GM23338 (cell line): ENCODE measurements around the gene HCN2. TPM values are rescaled to one million over a fixed set of nuclear protein-coding genes. Genes with fewer than 3 reads are reported as not detected.

Source experiments
- ATAC-seq: fragments of 200-7000 bp; cut with Tn5 transposase; 3 replicates; pipeline ENCODE4 v1.9.1; 2020
- DNase-seq: peaks from one replicate; pipeline ENCODE4 v3.0.0-alpha.2; 2015; ENCODE audit warnings: low spot score
- H2AFZ ChIP-seq: fragments of 200-600 bp; sonication (generic); 2 replicates; pipeline ENCODE4 v1.8.0; 2016; ENCODE audit warnings: antibody characterized with exemption, mild to moderate bottlenecking, moderate library complexity
- H3F3A ChIP-seq: fragments of 200-600 bp; sonication (generic); replicated peaks from 2 replicates; pipeline ENCODE4 v1.8.0; 2017; ENCODE audit warnings: antibody characterized with exemption, mixed run types, low read depth
- H3K27ac ChIP-seq: fragments of 200-600 bp; sonication (generic); 2 replicates; pipeline ENCODE4 v1.6.1; 2016; ENCODE audit warnings: low read depth
- H3K27me3 ChIP-seq: fragments of 200-600 bp; sonication (generic); 2 replicates; pipeline ENCODE4 v1.8.0; 2016; ENCODE audit warnings: mild to moderate bottlenecking, mixed run types, moderate library complexity; ENCODE audit not compliant: insufficient read depth
- H3K36me3 ChIP-seq: fragments of 200-600 bp; sonication (generic); 2 replicates; pipeline ENCODE4 v1.8.0; 2016; ENCODE audit warnings: mild to moderate bottlenecking; ENCODE audit not compliant: insufficient read depth
- H3K4me1 ChIP-seq: fragments of 200-600 bp; sonication (generic); 2 replicates; pipeline ENCODE4 v1.8.0; 2016; ENCODE audit warnings: mild to moderate bottlenecking, moderate library complexity; ENCODE audit not compliant: insufficient read depth
- H3K4me2 ChIP-seq: fragments of 200-600 bp; sonication (generic); 2 replicates; pipeline ENCODE4 v1.7.1; 2017; ENCODE audit warnings: mixed run types
- H3K4me3 ChIP-seq: fragments of 200-600 bp; sonication (generic); 2 replicates; pipeline ENCODE4 v1.6.1; 2016; ENCODE audit warnings: mixed run types
- H3K79me2 ChIP-seq: fragments of 200-600 bp; sonication (generic); replicated peaks from 2 replicates; pipeline ENCODE4 v1.8.0; 2017; ENCODE audit warnings: mild to moderate bottlenecking; ENCODE audit not compliant: insufficient read depth
- H3K9me2 ChIP-seq: fragments of 200-600 bp; sonication (generic); 2 replicates; pipeline ENCODE4 v1.8.0; 2017; ENCODE audit not compliant: insufficient read depth
- H4K20me1 ChIP-seq: fragments of 200-600 bp; sonication (generic); replicated peaks from 2 replicates; pipeline ENCODE4 v1.8.0; 2017; ENCODE audit warnings: mild to moderate bottlenecking; ENCODE audit not compliant: insufficient read depth
- H3K27ac Mint-ChIP-seq: 2 replicates; pipeline ENCODE4 v1.8.0; 2020; ENCODE audit warnings: inconsistent platforms, mild to moderate bottlenecking, moderate library complexity, mixed read lengths
- H3K27me3 Mint-ChIP-seq: 3 replicates; pipeline ENCODE4 v1.8.0; 2022; ENCODE audit warnings: low read depth, mild to moderate bottlenecking, moderate library complexity, mixed read lengths, inconsistent platforms; ENCODE audit not compliant: insufficient read depth, poor library complexity
- H3K36me3 Mint-ChIP-seq: 3 replicates; pipeline ENCODE4 v1.8.0; 2021; ENCODE audit warnings: low read depth, mild to moderate bottlenecking, inconsistent platforms, moderate library complexity, mixed read lengths
- H3K4me1 Mint-ChIP-seq: 3 replicates; pipeline ENCODE4 v1.8.0; 2020; ENCODE audit warnings: mild to moderate bottlenecking, inconsistent platforms, mixed read lengths
- H3K4me3 Mint-ChIP-seq: 3 replicates; pipeline ENCODE4 v1.8.0; 2021; ENCODE audit warnings: moderate library complexity, mild to moderate bottlenecking, inconsistent platforms, mixed read lengths
- H3K9me3 Mint-ChIP-seq: 3 replicates; pipeline ENCODE4 v1.8.0; 2020; ENCODE audit warnings: moderate library complexity, mild to moderate bottlenecking, inconsistent platforms, mixed read lengths
- CREB1 ChIP-seq: fragments of 250-450 bp; sonication (Bioruptor Pico); IDR thresholded peaks from 2 replicates; pipeline ENCODE4 v1.5.0; 2020; ENCODE audit warnings: low read depth, mild to moderate bottlenecking, moderate library complexity
- CTCF ChIP-seq, 2 experiments: fragments of 200-600 bp in 1 of 2; sonication (generic) in 1 of 2; conservative IDR thresholded peaks; 2 replicates each; pipeline versions ENCODE4 v1.5.1 to v1.6.1; 2016 to 2017; ENCODE audit warnings: antibody characterized with exemption in 2 of 2, low read depth in 2 of 2, mild to moderate bottlenecking in 2 of 2, moderate library complexity in 1 of 2
- ETS1 ChIP-seq: IDR thresholded peaks from 2 replicates; pipeline ENCODE4 v1.6.1; 2016; ENCODE audit warnings: antibody characterized with exemption
- EZH2 ChIP-seq: fragments of 200-600 bp; sonication (generic); IDR thresholded peaks from one replicate; pipeline ENCODE4 v1.8.0; 2017; ENCODE audit warnings: antibody characterized with exemption, mild to moderate bottlenecking, low read depth; ENCODE audit not compliant: unreplicated experiment
- EZH2phosphoT487 ChIP-seq: fragments of 200-600 bp; sonication (generic); IDR thresholded peaks from one replicate; pipeline ENCODE4 v1.8.1; 2018; ENCODE audit warnings: antibody characterized with exemption; ENCODE audit not compliant: unreplicated experiment
- JUNB ChIP-seq: IDR thresholded peaks from one replicate; pipeline ENCODE4 v1.6.1; 2016; ENCODE audit warnings: antibody characterized with exemption; ENCODE audit not compliant: unreplicated experiment
- NANOG ChIP-seq: IDR thresholded peaks from 2 replicates; pipeline ENCODE4 v1.6.1; 2016; ENCODE audit warnings: antibody characterized with exemption, borderline replicate concordance
- POLR2AphosphoS5 ChIP-seq: IDR thresholded peaks from 2 replicates; pipeline ENCODE4 v1.6.1; 2016; ENCODE audit warnings: antibody characterized with exemption, low read depth
- REST ChIP-seq: IDR thresholded peaks from one replicate; pipeline ENCODE4 v1.6.1; 2018; ENCODE audit warnings: antibody characterized with exemption; ENCODE audit not compliant: unreplicated experiment
- STAT1 ChIP-seq: IDR thresholded peaks from one replicate; pipeline ENCODE4 v1.6.1; 2016; ENCODE audit warnings: antibody characterized with exemption; ENCODE audit not compliant: unreplicated experiment
- ZNF114 ChIP-seq: fragments of 250-450 bp; sonication (Bioruptor Pico); IDR thresholded peaks from 2 replicates; pipeline ENCODE4 v1.5.0; 2020; ENCODE audit warnings: mild to moderate bottlenecking, moderate library complexity
- ZNF331 ChIP-seq: fragments of 250-450 bp; sonication (Bioruptor Pico); IDR thresholded peaks from 2 replicates; pipeline ENCODE4 v1.5.0; 2020; ENCODE audit warnings: low read depth, mild to moderate bottlenecking, moderate library complexity
- ZNF462 ChIP-seq: fragments of 250-450 bp; sonication (Bioruptor Pico); IDR thresholded peaks from 2 replicates; pipeline ENCODE4 v1.5.0; 2020; ENCODE audit warnings: mild to moderate bottlenecking, moderate library complexity
- polyA plus RNA-seq: library from polyadenylated mRNA; unstranded; fragments of >200 nt; fragmentation: Nextera tagmentation; extraction: Ambion mirVana; gene quantifications from 2 replicates; pipeline ENCODE4 v1.2.1, GENCODE V29; 2016
- total RNA-seq: library from RNA; depleted of rRNA; stranded (reverse); fragments of >200 nt; shearing (Covaris generic); gene quantifications from 2 replicates; pipeline ENCODE4 v1.2.3, GENCODE V29; 2014

The HCN2 gene
- total and polyA plus RNA-seq, 2 experiments from 2014 or later: 0.06 to 2.9 TPM

GRCh38 chr19:609004-609346 lies 19.3 kb downstream of the HCN2 start:
- ATAC-seq (no peak), DNase-seq (no peak)
- no peak overlapping the region for H3K4me3 Mint-ChIP-seq
- Histone ChIP-seq H2AFZ (no peak overlapping the region), H3K4me3 (no peak overlapping the region), H3F3A (no peaks in the 10 kb centered on the region), H3K9me2 (no peaks in the 10 kb centered on the region), H3K36me3 (no peaks in the 10 kb centered on the region), H3K27me3 (no peaks in the 10 kb centered on the region), H3K4me2 (no peak overlapping the region), H3K4me1 (no peaks in the 10 kb centered on the region), H3K27ac (no peak overlapping the region), H4K20me1 (no peaks in the 10 kb centered on the region; the same call in 1 of the 2 replicates), H3K79me2 (no peaks in the 10 kb centered on the region)
- H3K4me1 Mint-ChIP-seq: peaks cover 4% of the 10 kb centered on the region
- H3K27me3 Mint-ChIP-seq: peaks cover 6% of the 10 kb centered on the region
- H3K9me3 Mint-ChIP-seq: peaks cover 16% of the 10 kb centered on the region; the same call in 2 of the 3 replicates
- no peak overlapping the region for H3K27ac Mint-ChIP-seq
- TF ChIP-seq REST (no peak), CREB1 (CRISPR knock-in tag) (no peak), ETS1 (no peak), JUNB (no peak), CTCF (conservative IDR thresholded peaks at IDR 0.05; ENCODE audit: low read depth in 2 of 2) (no peak), EZH2 (no peak), NANOG (no peak), ZNF331 (no peak), STAT1 (no peak), POLR2AphosphoS5 (no peak), EZH2phosphoT487 (no peak), ZNF462 (no peak), ZNF114 (no peak)
- peaks cover 4% of the 10 kb centered on the region; the same call in 1 of the 3 replicates for H3K36me3 Mint-ChIP-seq
